ENCODE data around the gene DGAT2L6.
A peak's percentile ranks its signal among the peaks of the same experiment; 100 is the strongest.

Gene DGAT2L6

DNA sequence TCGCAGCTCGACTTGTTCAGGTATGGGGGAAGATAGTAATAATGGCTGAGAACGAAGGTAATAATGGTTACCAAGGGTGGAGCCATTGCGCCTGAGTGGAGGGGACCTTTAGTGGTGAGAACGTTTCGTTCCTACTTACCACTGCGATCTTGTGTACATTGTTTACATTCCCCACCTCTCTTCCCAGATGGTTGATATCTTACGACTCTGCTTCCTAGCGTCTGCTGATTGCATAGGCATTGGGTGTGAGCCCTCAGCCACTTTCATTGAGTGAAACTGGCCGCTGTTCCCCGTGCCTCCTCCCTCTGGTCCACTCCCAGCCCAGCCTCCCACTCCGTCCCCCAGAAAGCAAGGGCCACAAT is 43.2 kb upstream of the DGAT2L6 start:
- in situ Hi-C loops (cut with HindIII; ENCODE audit: low sequenced_read_pairs): no loop called here
- no peak for DNase-seq (ENCODE audit: low read depth)
- TF ChIP-seq, protein P1, sequence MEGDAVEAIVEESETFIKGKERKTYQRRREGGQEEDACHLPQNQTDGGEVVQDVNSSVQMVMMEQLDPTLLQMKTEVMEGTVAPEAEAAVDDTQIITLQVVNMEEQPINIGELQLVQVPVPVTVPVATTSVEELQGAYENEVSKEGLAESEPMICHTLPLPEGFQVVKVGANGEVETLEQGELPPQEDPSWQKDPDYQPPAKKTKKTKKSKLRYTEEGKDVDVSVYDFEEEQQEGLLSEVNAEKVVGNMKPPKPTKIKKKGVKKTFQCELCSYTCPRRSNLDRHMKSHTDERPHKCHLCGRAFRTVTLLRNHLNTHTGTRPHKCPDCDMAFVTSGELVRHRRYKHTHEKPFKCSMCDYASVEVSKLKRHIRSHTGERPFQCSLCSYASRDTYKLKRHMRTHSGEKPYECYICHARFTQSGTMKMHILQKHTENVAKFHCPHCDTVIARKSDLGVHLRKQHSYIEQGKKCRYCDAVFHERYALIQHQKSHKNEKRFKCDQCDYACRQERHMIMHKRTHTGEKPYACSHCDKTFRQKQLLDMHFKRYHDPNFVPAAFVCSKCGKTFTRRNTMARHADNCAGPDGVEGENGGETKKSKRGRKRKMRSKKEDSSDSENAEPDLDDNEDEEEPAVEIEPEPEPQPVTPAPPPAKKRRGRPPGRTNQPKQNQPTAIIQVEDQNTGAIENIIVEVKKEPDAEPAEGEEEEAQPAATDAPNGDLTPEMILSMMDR (IDR thresholded peaks at IDR 0.05; ENCODE audit: low read depth, low read length, missing control alignments): no peak
- peak overlapping the region; percentile 77 for H3K4me3 ChIP-seq (ENCODE audit: low read depth, low read length)

DNA sequence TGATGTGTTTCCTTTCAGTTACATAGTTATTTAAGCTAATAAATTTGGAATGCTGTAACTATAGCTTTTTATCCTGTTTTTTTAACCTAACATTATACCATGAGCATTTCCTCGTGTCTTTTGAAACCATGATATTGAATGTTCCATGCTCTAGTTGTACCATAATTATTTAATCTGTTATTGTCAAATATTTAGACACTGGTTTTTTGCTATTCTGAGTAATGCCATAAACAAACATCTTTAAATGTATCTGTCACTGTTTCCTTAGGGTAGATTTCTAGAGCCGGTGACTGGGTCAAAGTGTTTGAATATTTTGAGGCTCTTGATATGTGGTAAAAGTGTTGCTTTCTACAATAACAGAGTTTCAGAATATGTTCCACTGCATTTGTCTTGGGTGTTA is 38.7 kb upstream of the DGAT2L6 start:
- TF ChIP-seq, protein P1 (IDR thresholded peaks at IDR 0.05; ENCODE audit: low read depth, low read length, missing control alignments): no peak
- in situ Hi-C loops (cut with HindIII; ENCODE audit: low sequenced_read_pairs): no loop called here
- no peak overlapping the region for H3K4me3 ChIP-seq (ENCODE audit: low read depth, low read length)
- no peak for DNase-seq (ENCODE audit: low read depth)

DNA sequence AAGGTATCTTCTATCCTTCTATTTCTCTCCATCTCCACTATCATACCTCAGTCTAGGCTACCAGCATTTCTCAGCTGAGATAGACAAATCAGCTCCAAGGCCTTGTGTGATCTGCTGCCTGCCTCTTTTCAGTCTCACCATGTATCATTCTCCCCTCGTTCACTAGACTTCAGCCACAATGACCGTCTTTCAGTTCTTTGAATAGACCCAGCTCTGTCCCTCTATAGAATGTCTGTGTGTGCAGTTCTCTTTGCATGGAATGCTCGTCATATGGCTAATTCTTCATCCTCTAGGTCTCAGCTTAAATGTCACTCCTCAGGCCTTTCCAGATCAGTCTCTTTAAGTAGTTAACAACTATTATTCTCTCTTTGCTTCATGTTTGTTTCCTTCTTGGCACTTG is 37.5 kb upstream of the DGAT2L6 start:
- no peak overlapping the region for H3K4me3 ChIP-seq (ENCODE audit: low read depth, low read length)
- DNase-seq (ENCODE audit: low read depth): no peak
- in situ Hi-C loops (cut with HindIII; ENCODE audit: low sequenced_read_pairs): no loop called here
- TF ChIP-seq, protein P1 (IDR thresholded peaks at IDR 0.05; ENCODE audit: low read depth, low read length, missing control alignments): no peak

DNA sequence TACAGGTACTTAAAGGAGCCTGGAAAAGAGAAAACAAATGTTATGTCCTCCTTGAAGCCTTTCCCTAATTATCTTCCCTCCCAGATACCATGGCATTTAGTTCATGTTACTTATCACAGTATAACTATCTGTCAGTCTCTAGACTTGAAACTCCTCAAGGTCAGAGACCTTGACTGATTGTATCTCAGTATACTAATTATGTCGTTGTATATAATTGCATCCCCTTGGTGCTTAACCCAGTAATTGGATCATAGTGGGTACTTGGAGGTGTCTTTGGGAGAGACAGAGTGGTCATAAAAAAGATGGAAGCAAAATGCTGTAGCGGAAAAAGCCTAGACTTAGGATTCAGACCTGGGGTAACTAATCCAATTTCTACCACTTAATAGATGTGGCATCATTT is 35.9 kb upstream of the DGAT2L6 start:
- TF ChIP-seq, protein P1 (IDR thresholded peaks at IDR 0.05; ENCODE audit: low read depth, low read length, missing control alignments): no peak
- in situ Hi-C loops (cut with HindIII; ENCODE audit: low sequenced_read_pairs): no loop called here
- DNase-seq (ENCODE audit: low read depth): no peak
- H3K4me3 ChIP-seq (ENCODE audit: low read depth, low read length): no peak overlapping the region

DNA sequence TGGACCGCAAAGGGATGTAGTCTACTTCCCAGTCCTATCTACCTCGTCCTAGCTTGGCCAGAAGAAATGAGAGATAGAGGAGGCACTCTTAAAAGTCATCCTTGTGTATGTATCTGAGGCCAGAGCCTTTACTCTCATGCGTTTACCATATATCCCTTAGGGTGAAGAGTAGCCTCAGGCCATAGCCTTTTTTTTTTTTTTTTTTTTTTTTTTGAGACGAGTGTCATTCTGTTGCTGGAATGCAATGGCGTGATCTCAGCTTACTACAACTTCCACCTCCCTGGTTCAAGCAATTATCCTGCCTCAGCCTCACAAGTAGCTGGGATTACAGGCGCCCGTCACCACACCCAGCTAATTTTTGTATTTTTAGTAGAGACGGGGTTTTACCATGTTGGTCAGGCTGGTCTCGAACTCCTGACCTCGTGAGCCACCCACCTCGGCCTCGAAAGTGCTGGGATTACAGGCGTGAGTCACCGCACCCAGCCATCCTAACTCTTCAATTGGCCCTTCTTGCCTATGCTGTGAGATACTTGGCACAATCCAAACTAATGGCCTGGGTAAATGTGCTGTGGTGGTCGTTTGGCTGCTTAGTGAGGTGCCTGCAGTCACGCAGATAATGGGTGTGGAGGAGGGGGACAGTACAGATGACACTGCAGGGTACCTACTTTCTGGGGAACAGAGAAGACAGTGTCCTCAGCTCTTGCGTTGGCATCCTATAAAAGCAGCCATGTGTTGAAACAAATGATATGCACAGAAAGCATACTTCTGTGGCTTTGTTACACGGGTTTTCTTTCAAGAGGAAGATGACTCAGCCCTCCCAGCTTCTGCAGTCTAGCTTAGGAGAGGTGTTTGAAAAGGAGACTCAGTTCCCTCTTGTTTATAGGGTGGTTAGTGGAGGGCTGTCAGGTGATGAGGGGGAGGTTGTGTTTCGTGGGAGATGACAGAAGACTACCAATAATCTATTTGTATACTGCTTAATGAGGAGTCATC is 10.4 kb upstream of the DGAT2L6 start:
- peak; percentile 37 for DNase-seq (ENCODE audit: low read depth)
- TF ChIP-seq, protein P1 (IDR thresholded peaks at IDR 0.05; ENCODE audit: low read depth, low read length, missing control alignments): no peak
- no peak overlapping the region for H3K4me3 ChIP-seq (ENCODE audit: low read depth, low read length)
- in situ Hi-C loops (cut with HindIII; ENCODE audit: low sequenced_read_pairs): no loop called here

DNA sequence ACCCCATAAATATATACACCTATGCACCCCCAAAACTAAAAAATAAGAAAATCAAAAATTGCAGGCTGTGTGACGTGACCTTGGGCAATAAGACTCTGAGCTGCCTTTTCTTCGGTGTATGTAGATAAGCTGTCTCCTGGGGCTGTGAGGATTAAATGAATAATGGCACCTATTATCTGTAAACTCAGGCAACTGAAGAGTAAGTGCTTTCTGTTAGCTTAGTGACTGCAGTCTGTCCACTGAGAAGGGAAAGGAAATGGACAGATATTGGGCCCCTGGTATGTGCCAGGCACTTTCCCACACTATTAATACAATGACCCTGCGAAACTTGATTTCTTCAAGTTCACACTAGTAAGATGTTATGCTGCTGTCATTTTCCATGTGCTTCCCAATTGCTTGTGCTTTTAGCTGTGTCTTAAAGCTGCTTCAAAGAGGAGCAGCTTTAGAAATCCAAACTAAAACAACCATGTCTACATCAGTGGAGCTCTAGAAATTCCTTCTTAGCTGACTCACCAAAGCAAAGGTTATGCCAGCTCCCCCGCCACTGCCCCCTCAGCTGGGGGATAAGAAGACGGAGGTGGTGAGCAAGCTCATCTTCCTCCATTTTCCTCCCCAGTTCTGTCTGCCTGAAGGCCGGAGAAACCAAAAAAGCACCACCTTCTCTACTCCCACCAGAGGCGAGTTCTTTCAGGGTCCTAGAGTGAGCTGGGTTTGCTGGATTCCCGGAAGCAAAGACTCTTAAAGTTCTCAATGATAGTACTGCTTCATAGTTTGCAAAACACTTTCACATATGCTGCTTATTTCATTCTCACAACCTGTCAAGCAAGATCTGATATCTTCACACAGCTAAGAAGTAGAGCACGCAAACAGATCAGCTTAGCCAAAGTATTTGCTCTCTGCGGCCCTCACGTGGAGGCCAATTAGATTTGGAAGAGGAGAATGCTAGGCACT is 8.8 kb upstream of the DGAT2L6 start:
- in situ Hi-C loops (cut with HindIII; ENCODE audit: low sequenced_read_pairs): no loop called here
- peak; percentile 16 for DNase-seq (ENCODE audit: low read depth)
- H3K4me3 ChIP-seq (ENCODE audit: low read depth, low read length): peak overlapping the region; percentile 13
- TF ChIP-seq, protein P1 (IDR thresholded peaks at IDR 0.05; ENCODE audit: low read depth, low read length, missing control alignments): no peak

All from astrocyte of the cerebellum (primary cell).